DOHH2 (cell line): ENCODE results near the gene CROCC.

Experiments
- EZH2phosphoT487 ChIP-seq: fragments of 200-600 bp; sonication (generic); IDR thresholded peaks from 2 replicates; pipeline ENCODE4 v1.6.1; 2017; ENCODE audit warnings: borderline replicate concordance, mild to moderate bottlenecking, antibody characterized with exemption, low read length, moderate library complexity, mixed read lengths
- TF ChIP-seq, protein P1 (sequence below): fragments of 200-600 bp; sonication (generic); IDR thresholded peaks from one replicate; pipeline ENCODE4 v1.5.1; 2014; ENCODE audit warnings: antibody characterized with exemption, mild to moderate bottlenecking, low read depth, low read length; ENCODE audit not compliant: poor library complexity, severe bottlenecking

DNA sequence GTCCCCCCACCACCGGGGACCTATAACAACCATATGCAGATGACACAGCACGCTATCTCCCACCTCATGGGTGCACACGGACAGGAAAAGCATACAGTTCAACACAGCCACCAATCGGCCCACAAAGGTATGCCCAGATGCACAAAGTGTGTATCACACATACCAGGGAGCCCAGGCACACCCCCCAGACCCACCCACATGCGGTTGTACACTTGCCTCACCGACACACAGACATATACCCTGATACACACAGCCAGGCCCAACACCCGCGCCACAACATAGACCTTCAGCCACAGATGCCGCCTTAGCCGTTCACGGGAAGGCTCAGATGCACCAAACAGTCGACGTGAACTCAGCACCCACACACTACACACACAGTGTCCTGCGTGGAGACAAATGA is 5.5 kb downstream of the CROCC start:
- TF ChIP-seq, protein P1, sequence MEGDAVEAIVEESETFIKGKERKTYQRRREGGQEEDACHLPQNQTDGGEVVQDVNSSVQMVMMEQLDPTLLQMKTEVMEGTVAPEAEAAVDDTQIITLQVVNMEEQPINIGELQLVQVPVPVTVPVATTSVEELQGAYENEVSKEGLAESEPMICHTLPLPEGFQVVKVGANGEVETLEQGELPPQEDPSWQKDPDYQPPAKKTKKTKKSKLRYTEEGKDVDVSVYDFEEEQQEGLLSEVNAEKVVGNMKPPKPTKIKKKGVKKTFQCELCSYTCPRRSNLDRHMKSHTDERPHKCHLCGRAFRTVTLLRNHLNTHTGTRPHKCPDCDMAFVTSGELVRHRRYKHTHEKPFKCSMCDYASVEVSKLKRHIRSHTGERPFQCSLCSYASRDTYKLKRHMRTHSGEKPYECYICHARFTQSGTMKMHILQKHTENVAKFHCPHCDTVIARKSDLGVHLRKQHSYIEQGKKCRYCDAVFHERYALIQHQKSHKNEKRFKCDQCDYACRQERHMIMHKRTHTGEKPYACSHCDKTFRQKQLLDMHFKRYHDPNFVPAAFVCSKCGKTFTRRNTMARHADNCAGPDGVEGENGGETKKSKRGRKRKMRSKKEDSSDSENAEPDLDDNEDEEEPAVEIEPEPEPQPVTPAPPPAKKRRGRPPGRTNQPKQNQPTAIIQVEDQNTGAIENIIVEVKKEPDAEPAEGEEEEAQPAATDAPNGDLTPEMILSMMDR, result no peak
- no peak for TF ChIP-seq EZH2phosphoT487
